ENCODE data around the gene NDE1.

DNA sequence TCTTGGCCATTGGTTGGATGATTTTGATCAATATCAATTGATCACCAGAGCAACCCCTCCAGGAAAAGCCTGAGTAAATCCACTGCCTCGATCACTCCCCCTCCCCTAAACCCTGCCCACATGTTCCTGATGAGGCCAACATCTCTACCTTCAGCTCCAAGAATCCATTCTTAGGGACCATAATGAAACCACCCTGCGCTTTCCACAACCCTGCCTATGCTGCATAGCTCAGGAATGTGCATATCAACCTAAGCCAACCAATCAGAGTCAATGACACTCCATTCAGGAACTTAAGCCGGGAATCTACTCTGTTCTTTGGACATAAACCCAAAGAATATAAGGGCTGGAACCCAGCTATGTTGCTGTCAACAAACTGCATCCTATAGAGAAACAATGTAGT lies 120.5 kb downstream of the NDE1 start:
- TF ChIP-seq POLR2A (IDR thresholded peaks at IDR 0.05) (no peak), EP300 (IDR thresholded peaks at IDR 0.05) (no peak)
- TF ChIP-seq, protein P1, sequence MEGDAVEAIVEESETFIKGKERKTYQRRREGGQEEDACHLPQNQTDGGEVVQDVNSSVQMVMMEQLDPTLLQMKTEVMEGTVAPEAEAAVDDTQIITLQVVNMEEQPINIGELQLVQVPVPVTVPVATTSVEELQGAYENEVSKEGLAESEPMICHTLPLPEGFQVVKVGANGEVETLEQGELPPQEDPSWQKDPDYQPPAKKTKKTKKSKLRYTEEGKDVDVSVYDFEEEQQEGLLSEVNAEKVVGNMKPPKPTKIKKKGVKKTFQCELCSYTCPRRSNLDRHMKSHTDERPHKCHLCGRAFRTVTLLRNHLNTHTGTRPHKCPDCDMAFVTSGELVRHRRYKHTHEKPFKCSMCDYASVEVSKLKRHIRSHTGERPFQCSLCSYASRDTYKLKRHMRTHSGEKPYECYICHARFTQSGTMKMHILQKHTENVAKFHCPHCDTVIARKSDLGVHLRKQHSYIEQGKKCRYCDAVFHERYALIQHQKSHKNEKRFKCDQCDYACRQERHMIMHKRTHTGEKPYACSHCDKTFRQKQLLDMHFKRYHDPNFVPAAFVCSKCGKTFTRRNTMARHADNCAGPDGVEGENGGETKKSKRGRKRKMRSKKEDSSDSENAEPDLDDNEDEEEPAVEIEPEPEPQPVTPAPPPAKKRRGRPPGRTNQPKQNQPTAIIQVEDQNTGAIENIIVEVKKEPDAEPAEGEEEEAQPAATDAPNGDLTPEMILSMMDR (IDR thresholded peaks at IDR 0.05) = no peak
